MM.1S (cell line): ENCODE measurements around the gene PLS1.

Experiments
- EZH2 ChIP-seq: fragments of 300-600 bp; sonication (generic); optimal IDR thresholded peaks from 2 replicates; pipeline ENCODE3; 2017; ENCODE audit warnings: low read depth, mild to moderate bottlenecking, antibody characterized with exemption, low read length, mixed read lengths
- EZH2phosphoT487 ChIP-seq: fragments of 300-600 bp; sonication (generic); IDR thresholded peaks from 2 replicates; pipeline ENCODE4 v1.6.1; 2018; ENCODE audit warnings: antibody characterized with exemption, low read length
- TF ChIP-seq, protein P1 (sequence below): fragments of 300-600 bp; sonication (generic); IDR thresholded peaks from 2 replicates; pipeline ENCODE4 v1.5.1; 2016; ENCODE audit warnings: antibody characterized with exemption, low read length, mixed read lengths

DNA sequence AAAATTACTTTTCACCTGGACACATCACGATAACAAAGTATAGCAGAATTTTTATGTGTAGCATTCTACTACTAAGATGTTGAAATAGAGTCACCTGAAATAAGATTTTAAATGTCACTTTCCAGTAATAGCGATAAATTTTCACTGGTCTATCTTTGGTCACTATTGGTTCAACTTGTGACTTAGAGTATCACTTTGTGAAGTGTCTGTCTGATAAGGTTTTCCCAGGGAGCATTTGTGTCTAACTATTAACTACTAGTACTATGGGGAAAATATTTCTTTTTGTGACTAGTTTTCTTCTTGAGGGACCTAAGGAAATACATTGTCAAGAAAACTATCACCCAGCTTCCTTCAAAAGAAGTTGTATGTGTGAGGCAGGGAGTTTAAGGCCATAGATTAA, 138.6 kb downstream of the PLS1 start:
- TF ChIP-seq EZH2 (no peak), EZH2phosphoT487 (no peak)
- TF ChIP-seq, protein P1, sequence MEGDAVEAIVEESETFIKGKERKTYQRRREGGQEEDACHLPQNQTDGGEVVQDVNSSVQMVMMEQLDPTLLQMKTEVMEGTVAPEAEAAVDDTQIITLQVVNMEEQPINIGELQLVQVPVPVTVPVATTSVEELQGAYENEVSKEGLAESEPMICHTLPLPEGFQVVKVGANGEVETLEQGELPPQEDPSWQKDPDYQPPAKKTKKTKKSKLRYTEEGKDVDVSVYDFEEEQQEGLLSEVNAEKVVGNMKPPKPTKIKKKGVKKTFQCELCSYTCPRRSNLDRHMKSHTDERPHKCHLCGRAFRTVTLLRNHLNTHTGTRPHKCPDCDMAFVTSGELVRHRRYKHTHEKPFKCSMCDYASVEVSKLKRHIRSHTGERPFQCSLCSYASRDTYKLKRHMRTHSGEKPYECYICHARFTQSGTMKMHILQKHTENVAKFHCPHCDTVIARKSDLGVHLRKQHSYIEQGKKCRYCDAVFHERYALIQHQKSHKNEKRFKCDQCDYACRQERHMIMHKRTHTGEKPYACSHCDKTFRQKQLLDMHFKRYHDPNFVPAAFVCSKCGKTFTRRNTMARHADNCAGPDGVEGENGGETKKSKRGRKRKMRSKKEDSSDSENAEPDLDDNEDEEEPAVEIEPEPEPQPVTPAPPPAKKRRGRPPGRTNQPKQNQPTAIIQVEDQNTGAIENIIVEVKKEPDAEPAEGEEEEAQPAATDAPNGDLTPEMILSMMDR: no peak
